ENCODE results near the gene SCFD2. TPM values are rescaled to one million over a fixed set of nuclear protein-coding genes. Genes with fewer than 3 reads are reported as not detected.
A peak's percentile ranks its signal among the peaks of the same experiment; 100 is the strongest.

SCFD2 gene
- total and polyA plus RNA-seq, 12 donors = 2.9 to 15.0 (median 9.7) TPM

DNA sequence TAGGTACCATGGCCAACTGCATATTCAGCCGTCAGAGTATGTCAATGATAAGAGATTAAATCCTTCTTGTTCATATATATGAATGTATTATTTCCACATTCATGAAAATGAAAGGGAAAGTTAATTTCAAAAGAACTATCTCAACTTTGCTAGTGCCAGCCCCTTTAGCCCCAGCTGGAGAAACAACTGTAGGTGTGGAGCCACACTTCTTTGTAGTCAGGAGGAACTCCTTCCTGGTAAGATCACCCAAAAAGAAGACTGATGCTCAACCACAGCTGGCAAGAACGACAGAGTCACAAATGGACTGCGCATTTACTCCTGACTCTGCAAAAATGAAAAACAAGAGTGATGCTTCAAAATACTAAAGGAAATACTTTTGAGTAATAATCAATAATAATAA is 367.4 kb downstream of the SCFD2 start:
- no peak for DNase-seq
- H3K4me3 ChIP-seq = no peak overlapping the region
- H3K36me3 ChIP-seq = no peaks in the 10 kb centered on the region
- ATAC-seq = no peak
- intact Hi-C loops (cut with DNase I) = loop anchor here in 1 of 10 donors (5.0 kb wide), 1 partner anchor 1234 kb away; no protein-coding TSS in a partner anchor
- TF ChIP-seq, protein P1, sequence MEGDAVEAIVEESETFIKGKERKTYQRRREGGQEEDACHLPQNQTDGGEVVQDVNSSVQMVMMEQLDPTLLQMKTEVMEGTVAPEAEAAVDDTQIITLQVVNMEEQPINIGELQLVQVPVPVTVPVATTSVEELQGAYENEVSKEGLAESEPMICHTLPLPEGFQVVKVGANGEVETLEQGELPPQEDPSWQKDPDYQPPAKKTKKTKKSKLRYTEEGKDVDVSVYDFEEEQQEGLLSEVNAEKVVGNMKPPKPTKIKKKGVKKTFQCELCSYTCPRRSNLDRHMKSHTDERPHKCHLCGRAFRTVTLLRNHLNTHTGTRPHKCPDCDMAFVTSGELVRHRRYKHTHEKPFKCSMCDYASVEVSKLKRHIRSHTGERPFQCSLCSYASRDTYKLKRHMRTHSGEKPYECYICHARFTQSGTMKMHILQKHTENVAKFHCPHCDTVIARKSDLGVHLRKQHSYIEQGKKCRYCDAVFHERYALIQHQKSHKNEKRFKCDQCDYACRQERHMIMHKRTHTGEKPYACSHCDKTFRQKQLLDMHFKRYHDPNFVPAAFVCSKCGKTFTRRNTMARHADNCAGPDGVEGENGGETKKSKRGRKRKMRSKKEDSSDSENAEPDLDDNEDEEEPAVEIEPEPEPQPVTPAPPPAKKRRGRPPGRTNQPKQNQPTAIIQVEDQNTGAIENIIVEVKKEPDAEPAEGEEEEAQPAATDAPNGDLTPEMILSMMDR (IDR thresholded peaks at IDR 0.05) = no peak
- H3K9me3 ChIP-seq = no peaks in the 10 kb centered on the region
- WGBS, 2 donors = 91 to 92% methylated on average over 3 of the region's 3 CpGs
- H3K4me1 ChIP-seq = peaks cover 19 to 46% (median 39%) of the 10 kb centered on the region in 9 donors
- H3K27me3 ChIP-seq = no peaks in the 10 kb centered on the region
- peak overlapping the region in 2 of 10 donors; percentile 66 to 82 for H3K27ac ChIP-seq

DNA sequence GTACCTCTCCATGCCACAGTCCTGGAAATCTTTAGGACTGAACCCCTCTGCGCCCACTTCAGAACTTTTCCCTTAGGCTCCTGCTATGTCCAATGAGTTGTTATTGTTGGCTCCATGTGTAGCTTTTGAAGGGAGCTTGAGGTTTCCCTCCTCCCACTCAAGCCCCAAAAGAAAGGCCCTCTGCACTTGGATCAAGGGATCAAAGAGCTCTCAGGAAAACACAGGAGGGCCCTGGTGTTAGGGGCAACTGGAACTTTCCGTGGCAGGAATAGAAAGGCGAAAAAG is 368.8 kb downstream of the SCFD2 start:
- intact Hi-C loops (cut with DNase I) = loop anchor here in 1 of 10 donors (5.0 kb wide), 1 partner anchor 1235 kb away; no protein-coding TSS in a partner anchor
- WGBS, 2 donors = 72 to 81% methylated on average over 3 of the region's 3 CpGs
- peak overlapping the region in 8 of 10 donors; percentile 22 to 82 (median 62) for H3K27ac ChIP-seq
- H3K4me1 ChIP-seq = peaks cover 19 to 49% (median 41%) of the 10 kb centered on the region in 9 donors
- H3K9me3 ChIP-seq = no peaks in the 10 kb centered on the region
- H3K27me3 ChIP-seq = no peaks in the 10 kb centered on the region
- no peaks in the 10 kb centered on the region for H3K36me3 ChIP-seq
- H3K4me3 ChIP-seq = no peak overlapping the region
- no peak for DNase-seq
- ATAC-seq = peak in 7 of 8 donors; percentile 15 to 52 (median 27)
- TF ChIP-seq, protein P1 (IDR thresholded peaks at IDR 0.05) = no peak

DNA sequence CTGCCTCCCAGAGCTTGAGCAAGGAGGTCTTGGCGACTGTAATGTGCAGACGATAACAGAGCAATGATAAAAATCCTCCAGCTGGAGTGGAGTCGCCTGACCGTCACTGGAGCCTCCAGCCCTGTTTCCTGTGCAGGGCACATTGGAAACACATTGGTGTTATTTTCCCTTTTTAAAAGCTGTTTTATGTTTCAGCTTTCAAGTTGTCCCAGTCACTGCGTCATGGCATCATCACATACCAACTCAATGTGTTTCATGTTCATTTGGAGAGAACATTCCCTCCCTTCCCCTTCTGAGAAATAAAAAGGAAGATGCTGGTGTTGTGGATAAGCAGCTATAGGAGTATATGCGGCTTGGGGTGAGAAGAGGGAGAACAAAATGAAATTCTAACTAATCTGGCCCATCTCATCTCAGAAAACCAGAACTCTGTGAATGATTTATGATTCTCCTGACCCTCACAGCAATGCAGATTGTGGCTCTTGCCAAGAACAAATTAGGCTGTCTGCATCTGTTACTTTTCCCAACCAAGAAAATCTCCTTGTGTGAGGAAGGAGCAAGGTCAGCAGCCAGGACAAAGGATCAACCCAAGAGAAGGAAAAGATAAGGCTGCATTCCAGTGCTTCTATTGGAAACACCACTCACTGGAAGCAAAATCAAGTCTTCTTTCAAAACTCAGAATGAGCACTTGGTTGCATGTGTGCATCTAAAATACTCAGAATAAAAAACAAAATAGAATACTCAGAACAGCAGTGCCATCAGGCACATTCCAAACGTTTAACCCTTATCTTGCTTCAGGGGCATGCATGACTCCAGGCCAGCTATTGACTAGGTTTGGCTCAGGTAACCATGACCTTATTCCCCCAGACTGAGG is 369.4 kb downstream of the SCFD2 start:
- Histone ChIP-seq H3K36me3 (no peaks in the 10 kb centered on the region), H3K4me3 (no peak overlapping the region), H3K4me1 (peaks cover 19 to 49% (median 41%) of the 10 kb centered on the region in 9 donors), H3K27me3 (no peaks in the 10 kb centered on the region), H3K27ac (peak overlapping the region in 9 of 10 donors; percentile 20 to 82 (median 62)), H3K9me3 (no peaks in the 10 kb centered on the region)
- peak; percentile 53 to 84 (median 67) for ATAC-seq
- intact Hi-C loops (cut with DNase I) = loop anchor here in 1 of 10 donors (5.0 kb wide), 1 partner anchor 1236 kb away; no protein-coding TSS in a partner anchor
- TF ChIP-seq, protein P1 (IDR thresholded peaks at IDR 0.05) = no peak
- 26 to 28% methylated on average over 7 of the region's 7 CpGs for WGBS, 2 donors
- peak; percentile 19 to 21 for DNase-seq

DNA sequence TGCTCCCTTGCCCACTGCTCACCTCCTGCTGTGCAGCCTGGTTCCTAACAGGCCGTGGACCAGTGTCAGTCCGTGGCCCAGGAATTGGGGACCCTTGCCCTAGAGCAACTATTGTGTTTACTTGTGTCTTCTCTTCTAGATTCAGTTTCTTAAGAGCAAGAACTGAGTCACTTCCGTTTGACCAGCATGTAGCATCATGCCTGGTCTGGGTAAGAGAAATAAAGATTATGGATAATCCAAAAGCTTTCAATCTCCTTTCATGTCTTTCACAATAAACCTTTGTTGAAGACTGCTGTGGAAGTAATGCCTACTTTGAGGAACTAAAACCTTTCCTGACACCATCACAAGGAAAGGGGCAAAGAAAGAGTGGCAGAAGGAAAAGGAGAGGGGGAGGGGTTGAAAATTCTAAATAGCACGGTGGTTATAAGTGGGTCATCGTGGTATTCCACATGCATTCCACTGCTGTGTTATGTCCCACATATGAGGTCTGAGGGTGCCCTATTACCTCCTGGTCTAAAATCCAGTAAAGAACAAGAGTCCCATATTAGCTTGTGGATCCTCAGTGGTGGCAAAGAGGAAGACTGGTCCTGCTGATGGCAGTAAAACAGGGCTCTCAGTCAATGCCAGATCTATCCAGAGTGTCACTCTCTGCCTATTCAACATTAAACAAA is 370.4 kb downstream of the SCFD2 start:
- 82 to 85% methylated on average over 5 of the region's 5 CpGs for WGBS, 2 donors
- DNase-seq (no peak), ATAC-seq (no peak)
- H3K9me3 ChIP-seq = no peaks in the 10 kb centered on the region
- H3K36me3 ChIP-seq = no peaks in the 10 kb centered on the region
- intact Hi-C loops (cut with DNase I) = loop anchor here in 1 of 10 donors (5.0 kb wide), 1 partner anchor 1237 kb away; no protein-coding TSS in a partner anchor
- no peak overlapping the region for H3K4me3 ChIP-seq
- H3K4me1 ChIP-seq = peaks cover 19 to 49% (median 41%) of the 10 kb centered on the region in 9 donors
- TF ChIP-seq, protein P1 (IDR thresholded peaks at IDR 0.05) = no peak
- no peaks in the 10 kb centered on the region for H3K27me3 ChIP-seq
- peak overlapping the region in 9 of 10 donors; percentile 20 to 82 (median 62) for H3K27ac ChIP-seq

All from heart right ventricle (tissue), 16 donors.